Fibroblast of mammary gland (primary cell): ENCODE data around the gene ZNF592.

Experiments used
- DNase-seq: peaks from one replicate; pipeline ENCODE4 v3.0.0-alpha.2; 2010; ENCODE audit warnings: low read depth
- H3K4me3 ChIP-seq: 2 replicates; pipeline ENCODE4 v1.5.1; 2011; ENCODE audit warnings: low read depth, mild to moderate bottlenecking, low read length, moderate library complexity; ENCODE audit not compliant: control insufficient read depth
- CTCF ChIP-seq: conservative IDR thresholded peaks from 2 replicates; pipeline ENCODE4 v1.5.1; 2011; ENCODE audit warnings: low read depth, low read length, inconsistent platforms; ENCODE audit not compliant: control insufficient read depth, insufficient read depth

Gene ZNF592

GRCh38 chr15:84764989-84765388, 16.6 kb downstream of the ZNF592 start:
- H3K4me3 ChIP-seq, result no peak overlapping the region
- TF ChIP-seq CTCF, result no peak
- no peak for DNase-seq

GRCh38 chr15:84765675-84766074, 17.3 kb downstream of the ZNF592 start:
- no peak overlapping the region for H3K4me3 ChIP-seq

GRCh38 chr15:84766461-84767035, 18.2 kb downstream of the ZNF592 start:
- H3K4me3 ChIP-seq, result no peak overlapping the region
- no peak for TF ChIP-seq CTCF
- no peak for DNase-seq

More at GRCh38 chr15:84765675-84766074, 17.3 kb downstream of the ZNF592 start:
- no peak for TF ChIP-seq CTCF
- no peak for DNase-seq

GRCh38 chr15:84772031-84772430, 23.6 kb downstream of the ZNF592 start:
- DNase-seq, result no peak
- TF ChIP-seq CTCF, result no peak
- no peak overlapping the region for H3K4me3 ChIP-seq

- H3K4me3 ChIP-seq, result no peak overlapping the region
- TF ChIP-seq CTCF, result no peak
- no peak for DNase-seq
These were observed 24.1 kb downstream of the ZNF592 start for GRCh38 chr15:84772467-84772866.

- H3K4me3 ChIP-seq, result no peak overlapping the region
- TF ChIP-seq CTCF, result no peak
- no peak for DNase-seq
These were observed 25.3 kb downstream of the ZNF592 start for GRCh38 chr15:84773716-84774115.

GRCh38 chr15:84775867-84776449, 27.6 kb downstream of the ZNF592 start:
- no peak for DNase-seq
- H3K4me3 ChIP-seq, result no peak overlapping the region
- no peak for TF ChIP-seq CTCF
